ENCODE measurements around the gene TSHZ1.

TSHZ1 gene

GRCh38 chr18:75277610-75277928, 67.0 kb downstream of the TSHZ1 start:
- TF ChIP-seq CTCF (IDR thresholded peaks at IDR 0.05; ENCODE audit: control extremely low read depth, extremely low read depth, low read depth, missing control alignments), result no peak
- DNase-seq (ENCODE audit: extremely low spot score), result no peak
- ChIA-PET POLR2A (no interaction called here), CTCF (interaction anchor here (1.5 to 1.6 kb wide), 2 partner anchors 12 to 22 kb away, joined by 3 to 6 read pairs; no protein-coding TSS in a partner anchor)

GRCh38 chr18:75279381-75279780, 68.8 kb downstream of the TSHZ1 start:
- ChIA-PET CTCF (interaction anchor here (0.8 kb wide), 1 partner anchor 18 kb away, joined by 3 read pairs; no protein-coding TSS in a partner anchor), POLR2A (no interaction called here)
- TF ChIP-seq CTCF (IDR thresholded peaks at IDR 0.05; ENCODE audit: control extremely low read depth, extremely low read depth, low read depth, missing control alignments), result no peak

GRCh38 chr18:75280427-75281280, 70.1 kb downstream of the TSHZ1 start:
- CTCF ChIA-PET, result no interaction called here
- POLR2A ChIA-PET, result no interaction called here
- TF ChIP-seq CTCF (IDR thresholded peaks at IDR 0.05; ENCODE audit: control extremely low read depth, extremely low read depth, low read depth, missing control alignments), result no peak
- DNase-seq (ENCODE audit: extremely low spot score), result no peak

More at GRCh38 chr18:75279381-75279780, 68.8 kb downstream of the TSHZ1 start:
- no peak for DNase-seq (ENCODE audit: extremely low spot score)

DNA sequence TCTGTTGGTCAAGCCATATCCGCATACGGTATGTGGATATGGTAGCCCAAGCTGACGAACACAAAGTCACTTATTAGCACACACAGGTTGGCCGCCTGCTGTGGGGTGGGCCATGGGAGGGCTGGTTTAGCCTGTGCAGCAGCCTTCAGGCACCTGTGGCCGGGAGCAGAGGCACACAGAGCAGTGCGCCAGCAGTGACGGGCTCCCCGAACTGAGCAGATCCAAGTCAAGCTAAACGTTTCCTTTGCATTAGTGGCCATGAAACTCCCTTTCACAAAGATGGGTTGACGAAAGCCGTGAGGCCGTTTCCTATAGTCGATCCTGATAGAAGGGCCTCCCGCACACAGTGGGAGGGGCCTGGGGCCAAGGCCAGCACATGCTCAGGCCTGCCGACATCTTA, 72.1 kb downstream of the TSHZ1 start:
- TF ChIP-seq CTCF (IDR thresholded peaks at IDR 0.05; ENCODE audit: control extremely low read depth, extremely low read depth, low read depth, missing control alignments), result no peak
- no peak for DNase-seq (ENCODE audit: extremely low spot score)
- ChIA-PET POLR2A (no interaction called here), CTCF (no interaction called here)

DNA sequence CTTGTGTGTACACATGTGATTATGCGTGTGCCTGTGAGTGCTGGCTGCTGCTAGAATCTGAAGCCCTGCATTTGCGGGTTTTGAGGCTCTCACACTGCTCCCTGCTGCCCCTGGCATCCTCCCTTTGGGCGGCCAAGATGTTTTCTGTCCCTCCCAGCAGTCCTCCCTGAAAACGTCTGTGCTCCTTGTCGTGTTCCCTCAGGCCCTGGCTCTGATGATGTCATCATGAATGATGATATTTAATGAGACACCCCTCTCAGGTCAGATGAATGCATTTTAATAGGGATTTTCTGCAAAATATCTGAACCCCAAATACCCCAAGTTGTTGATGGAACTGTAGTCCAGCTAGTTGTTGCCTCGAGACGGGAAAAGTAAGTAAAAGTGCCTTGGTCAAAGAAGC, 73.1 kb downstream of the TSHZ1 start:
- TF ChIP-seq CTCF (IDR thresholded peaks at IDR 0.05; ENCODE audit: control extremely low read depth, extremely low read depth, low read depth, missing control alignments), result no peak
- CTCF ChIA-PET, result no interaction called here
- no peak for DNase-seq (ENCODE audit: extremely low spot score)
- POLR2A ChIA-PET, result no interaction called here

- no peak for TF ChIP-seq CTCF (IDR thresholded peaks at IDR 0.05; ENCODE audit: control extremely low read depth, extremely low read depth, low read depth, missing control alignments)
- POLR2A ChIA-PET, result no interaction called here
- CTCF ChIA-PET, result interaction anchor here (1.4 kb wide), 1 partner anchor 9 kb away, joined by 3 read pairs; no protein-coding TSS in a partner anchor
- no peak for DNase-seq (ENCODE audit: extremely low spot score)
These were observed 74.0 kb downstream of the TSHZ1 start for GRCh38 chr18:75284566-75284965.

Measured in GM10248 (cell line).